Gastrocnemius medialis (tissue), 4 donors: Measurements from ENCODE around the gene CARMIL3.

ENCODE experiments used
- CTCF ChIP-seq, 5 experiments: fragments of 450-650 bp in 3 of 5; fragments of 200-600 bp in 2 of 5; sonication (generic) in 2 of 5; IDR thresholded peaks in 4 of 5; conservative IDR thresholded peaks in 1 of 5; 1 replicate in 4 of 5; 2 replicates in 1 of 5; pipeline ENCODE4 v1.5.1; 2016 to 2019; ENCODE audit warnings: antibody characterized with exemption in 5 of 5, mild to moderate bottlenecking in 3 of 5, moderate library complexity in 3 of 5
- POLR2A ChIP-seq, 2 donors: fragments of 450-650 bp; IDR thresholded peaks; one replicate each; pipeline ENCODE4 v1.6.1; 2017; ENCODE audit warnings: antibody characterized with exemption in 2 of 2, mild to moderate bottlenecking in 2 of 2, moderate library complexity in 2 of 2

GRCh38 chr14:24051789-24052655 is at the start of gene CARMIL3:
- no peak for TF ChIP-seq POLR2A (IDR thresholded peaks at IDR 0.05)
- no peak for TF ChIP-seq CTCF (IDR thresholded peaks at IDR 0.05 in 4 of 5, conservative IDR thresholded peaks at IDR 0.05 in 1 of 5)
